Activated CD4-positive, alpha-beta T cell treated with anti-CD3 and anti-CD28 coated beads for 36 hours (primary cell): ENCODE measurements around the gene ZNF195. TPM values are rescaled to one million over a fixed set of nuclear protein-coding genes. Genes with fewer than 3 reads are reported as not detected.
"Not testable (repeated sequence)": the region's sequence is repeated elsewhere in the genome, so short reads cannot be mapped to it uniquely, and the experiment has no call there.

Experiments
- ATAC-seq: fragments of 200-7000 bp; cut with Tn5 transposase; one replicate; pipeline ENCODE4 v1.10.0; 2021; ENCODE audit warnings: mild to moderate bottlenecking, moderate library complexity
- CTCF ChIA-PET: fragments of 350-600 bp; sonication (Branson Sonifier 250); formaldehyde crosslinking; loops from one replicate; lab custom pipeline; 2021; ENCODE audit warnings: antibody characterized with exemption; lab: Charles Lee
- POLR2A ChIA-PET: fragments of 350-600 bp; sonication (Branson Sonifier 250); formaldehyde crosslinking; loops from one replicate; lab custom pipeline; 2021; ENCODE audit warnings: antibody characterized with exemption, inconsistent platforms; lab: Charles Lee
- DNase-seq: peaks from one replicate; pipeline ENCODE4 v3.0.0-alpha.2; 2020
- H3K27ac Mint-ChIP-seq: one replicate; pipeline ENCODE4 v1.8.0; 2021; ENCODE audit warnings: mixed read lengths
- H3K27me3 Mint-ChIP-seq: one replicate; pipeline ENCODE4 v1.8.0; 2021; ENCODE audit warnings: mixed read lengths
- H3K36me3 Mint-ChIP-seq: one replicate; pipeline ENCODE4 v1.8.0; 2021; ENCODE audit warnings: low read depth, mixed read lengths
- H3K4me1 Mint-ChIP-seq: one replicate; pipeline ENCODE4 v1.8.0; 2021; ENCODE audit warnings: mixed read lengths
- H3K4me3 Mint-ChIP-seq: one replicate; pipeline ENCODE4 v1.8.0; 2021; ENCODE audit warnings: mild to moderate bottlenecking, moderate library complexity, mixed read lengths
- H3K9me3 Mint-ChIP-seq: one replicate; pipeline ENCODE4 v1.8.0; 2021; ENCODE audit warnings: low read depth, mixed read lengths
- intact Hi-C, 2 experiments: fragments of 100-400 bp; cut with DNase I in 1 of 2; cut with micrococcal nuclease in 1 of 2; formaldehyde crosslinking; loops; one replicate each; pipeline versions ENCODE4 v1.14.2 to v1.15.1; 2022 to 2024; cut with DNase I, micrococcal nuclease
- total RNA-seq, 2 experiments: library from RNA; stranded (reverse); gene quantifications; one replicate each; pipeline ENCODE4 v1.2.3, GENCODE V29; 2021

Gene ZNF195
- total RNA-seq, 2 experiments from 2014 or later: 32.6 to 36.2 TPM

- H3K27ac Mint-ChIP-seq, H3K27me3 Mint-ChIP-seq, H3K4me3 Mint-ChIP-seq, H3K4me1 Mint-ChIP-seq, DNase-seq, ATAC-seq, CTCF ChIA-PET, H3K9me3 Mint-ChIP-seq, H3K36me3 Mint-ChIP-seq, intact Hi-C loops, POLR2A ChIA-PET: not testable (repeated sequence)
Measured at GRCh38 chr11:3402181-3402860, 23.4 kb upstream of the ZNF195 start.

DNA sequence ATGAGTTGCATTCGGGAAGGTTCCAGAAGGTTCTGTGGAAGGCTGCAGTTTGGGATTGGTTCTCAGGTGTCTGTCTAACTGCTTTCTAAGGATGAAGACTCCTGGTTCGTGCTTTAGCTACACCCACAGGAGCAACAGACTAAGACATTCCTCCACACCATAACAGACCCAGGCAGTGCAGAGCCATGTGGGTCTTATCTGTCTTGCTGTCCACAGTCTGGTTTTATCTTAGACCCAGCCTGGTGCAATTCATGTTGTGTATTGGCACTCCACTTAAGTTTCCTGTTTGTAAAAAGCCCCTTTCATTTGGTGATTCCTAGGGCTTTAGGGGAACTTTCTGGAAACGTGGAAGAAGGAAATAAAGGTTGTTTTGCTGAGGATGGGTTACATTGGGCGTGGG, 22.1 kb upstream of the ZNF195 start:
- H3K27ac Mint-ChIP-seq, ATAC-seq, H3K4me1 Mint-ChIP-seq, POLR2A ChIA-PET, CTCF ChIA-PET, DNase-seq, H3K36me3 Mint-ChIP-seq, H3K27me3 Mint-ChIP-seq, H3K4me3 Mint-ChIP-seq, H3K9me3 Mint-ChIP-seq, intact Hi-C loops: not testable (repeated sequence)

DNA sequence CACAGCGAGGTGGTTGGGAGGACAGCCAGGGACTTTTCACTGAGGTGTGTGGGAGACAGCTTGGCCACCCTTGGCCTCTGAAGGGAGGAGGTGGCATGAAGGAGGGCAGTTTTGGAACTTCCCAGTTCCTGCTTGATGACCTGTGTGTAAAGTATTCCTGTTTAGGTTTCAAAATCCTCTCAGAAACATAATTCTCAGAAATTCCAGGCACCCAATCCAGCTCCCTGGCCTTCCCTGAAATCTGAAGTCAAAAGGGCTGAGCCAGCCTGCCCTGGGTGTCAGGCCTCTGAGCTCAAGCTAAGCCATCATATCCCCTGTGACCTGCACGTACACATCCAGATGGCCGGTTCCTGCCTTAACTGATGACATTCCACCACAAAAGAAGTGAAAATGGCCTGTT, 19.6 kb upstream of the ZNF195 start:
- DNase-seq, ATAC-seq, H3K9me3 Mint-ChIP-seq, H3K27me3 Mint-ChIP-seq, H3K36me3 Mint-ChIP-seq, H3K4me3 Mint-ChIP-seq, CTCF ChIA-PET, H3K4me1 Mint-ChIP-seq, POLR2A ChIA-PET, intact Hi-C loops, H3K27ac Mint-ChIP-seq: not testable (repeated sequence)

DNA sequence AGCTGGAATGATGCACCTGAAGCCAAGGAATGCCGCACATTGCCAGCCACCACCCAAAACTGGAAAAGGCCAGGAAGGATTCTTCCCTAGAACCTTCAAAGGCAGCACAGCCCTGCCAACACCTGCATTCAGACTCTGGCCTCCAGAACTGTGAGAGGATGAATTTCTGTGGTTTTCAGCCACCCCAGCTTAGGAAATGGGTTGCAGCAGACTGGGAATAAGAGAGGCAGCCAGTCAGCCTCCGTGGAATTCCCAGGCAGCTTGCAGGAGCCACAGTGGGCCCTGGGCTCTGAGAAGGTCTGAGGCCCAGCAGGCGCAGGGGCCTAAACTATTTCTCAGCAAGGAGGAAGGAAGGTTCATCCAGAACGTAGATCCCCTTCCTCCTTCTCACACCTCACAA, 19.2 kb upstream of the ZNF195 start:
- H3K4me3 Mint-ChIP-seq, H3K4me1 Mint-ChIP-seq, intact Hi-C loops, H3K9me3 Mint-ChIP-seq, POLR2A ChIA-PET, ATAC-seq, H3K27me3 Mint-ChIP-seq, H3K27ac Mint-ChIP-seq, DNase-seq, H3K36me3 Mint-ChIP-seq: not testable (repeated sequence)
- CTCF ChIA-PET: interaction anchor here (0.6 kb wide), 1 partner anchor 11 kb away, joined by 3 read pairs; no protein-coding TSS in a partner anchor

DNA sequence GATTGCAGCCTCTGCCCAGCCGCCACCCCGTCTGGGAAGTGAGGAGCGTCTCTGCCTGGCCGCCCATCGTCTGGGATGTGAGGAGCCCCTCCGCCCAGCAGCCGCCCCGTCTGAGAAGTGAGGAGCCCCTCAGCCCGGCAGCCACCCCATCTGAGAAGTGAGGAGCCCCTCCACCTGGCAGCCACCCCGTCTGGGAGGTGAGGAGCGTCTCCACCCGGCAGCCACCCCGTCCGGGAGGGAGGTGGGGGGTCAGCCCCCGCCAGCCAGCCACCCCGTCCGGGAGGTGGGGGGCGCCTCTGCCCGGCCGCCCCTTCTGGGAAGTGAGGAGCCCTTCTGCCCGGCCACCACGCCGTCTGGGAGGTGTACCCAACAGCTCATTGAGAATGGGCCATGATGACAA, 18.3 kb upstream of the ZNF195 start:
- ATAC-seq, intact Hi-C loops, H3K9me3 Mint-ChIP-seq, H3K27ac Mint-ChIP-seq, H3K36me3 Mint-ChIP-seq, POLR2A ChIA-PET, H3K4me1 Mint-ChIP-seq, DNase-seq, H3K4me3 Mint-ChIP-seq, H3K27me3 Mint-ChIP-seq: not testable (repeated sequence)
- CTCF ChIA-PET: interaction anchor here (0.6 kb wide), 1 partner anchor 12 kb away, joined by 3 read pairs; no protein-coding TSS in a partner anchor

- H3K4me1 Mint-ChIP-seq, POLR2A ChIA-PET, H3K9me3 Mint-ChIP-seq, H3K27ac Mint-ChIP-seq, H3K4me3 Mint-ChIP-seq, CTCF ChIA-PET, DNase-seq, ATAC-seq, H3K36me3 Mint-ChIP-seq, intact Hi-C loops, H3K27me3 Mint-ChIP-seq: not testable (repeated sequence)
Measured at GRCh38 chr11:3395468-3395867, 16.5 kb upstream of the ZNF195 start.

DNA sequence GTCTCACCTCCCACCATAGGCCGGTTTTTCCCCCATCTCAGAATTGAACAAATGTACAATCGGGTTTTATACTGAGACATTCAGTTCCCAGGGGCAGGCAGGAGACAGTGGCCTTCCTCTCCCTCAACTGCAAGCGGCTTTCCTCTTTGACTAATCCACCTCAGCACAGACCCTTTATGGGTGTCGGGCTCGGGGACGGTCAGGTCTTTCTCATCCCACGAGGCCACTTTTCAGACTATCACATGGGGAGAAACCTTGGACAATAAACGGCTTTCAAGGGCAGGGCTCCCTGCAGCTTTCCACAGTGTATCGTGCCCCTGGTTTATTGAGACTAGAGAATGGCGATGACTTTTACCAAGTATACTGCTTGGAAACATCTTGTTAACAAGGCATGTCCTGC, 16.0 kb upstream of the ZNF195 start:
- H3K4me1 Mint-ChIP-seq, H3K9me3 Mint-ChIP-seq, DNase-seq, ATAC-seq, intact Hi-C loops, H3K27me3 Mint-ChIP-seq, H3K36me3 Mint-ChIP-seq, H3K27ac Mint-ChIP-seq, CTCF ChIA-PET, H3K4me3 Mint-ChIP-seq, POLR2A ChIA-PET: not testable (repeated sequence)

GRCh38 chr11:3393450-3393849, 14.5 kb upstream of the ZNF195 start:
- CTCF ChIA-PET, ATAC-seq, intact Hi-C loops, H3K4me3 Mint-ChIP-seq, POLR2A ChIA-PET, H3K36me3 Mint-ChIP-seq, H3K27me3 Mint-ChIP-seq, DNase-seq, H3K4me1 Mint-ChIP-seq, H3K27ac Mint-ChIP-seq, H3K9me3 Mint-ChIP-seq: not testable (repeated sequence)

DNA sequence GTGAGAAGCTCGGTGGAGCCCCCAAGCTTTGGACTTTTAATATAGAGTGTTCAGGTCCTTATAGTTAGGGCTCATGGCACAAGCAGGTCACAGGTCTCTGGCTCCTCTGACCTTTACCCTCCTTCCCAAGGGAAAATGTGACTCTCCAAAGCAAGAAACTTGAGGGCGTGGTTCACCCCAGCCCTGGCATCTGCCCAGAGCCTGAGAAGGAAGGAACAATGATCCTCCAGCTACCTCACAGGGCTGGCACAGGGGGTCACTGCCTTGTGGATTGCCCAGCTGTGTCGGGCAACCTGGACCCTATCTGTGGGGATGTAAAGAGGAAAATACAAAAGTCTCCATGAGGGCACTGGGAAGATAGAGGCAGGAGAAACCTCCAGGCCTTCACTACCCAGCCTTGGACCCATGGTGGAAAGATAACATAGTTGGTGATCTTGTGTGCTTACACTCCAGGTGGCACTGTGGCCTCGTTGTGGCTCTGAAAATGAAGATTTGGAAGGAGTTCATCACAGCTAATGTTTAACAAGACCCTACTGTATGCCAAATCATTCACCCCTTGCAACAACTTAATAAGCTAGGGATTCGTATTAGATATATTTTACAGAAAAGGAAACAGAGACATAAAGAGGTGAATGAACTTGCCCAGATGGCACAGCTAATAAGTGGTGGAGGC, 3.8 kb upstream of the ZNF195 start:
- H3K27me3 Mint-ChIP-seq: peaks cover 2% of the 10 kb centered on the region
- ChIA-PET POLR2A (no interaction called here), CTCF (interaction anchor here (1.2 kb wide), 1 partner anchor 42 kb away, joined by 6 read pairs; no protein-coding TSS in a partner anchor)
- H3K36me3 Mint-ChIP-seq: peaks cover 7% of the 10 kb centered on the region
- H3K4me3 Mint-ChIP-seq: no peak overlapping the region
- no peak overlapping the region for H3K27ac Mint-ChIP-seq
- ATAC-seq: no peak
- no peaks in the 10 kb centered on the region for H3K9me3 Mint-ChIP-seq
- no peak for DNase-seq
- H3K4me1 Mint-ChIP-seq: peaks cover 13% of the 10 kb centered on the region
- intact Hi-C loops: no loop called here

DNA sequence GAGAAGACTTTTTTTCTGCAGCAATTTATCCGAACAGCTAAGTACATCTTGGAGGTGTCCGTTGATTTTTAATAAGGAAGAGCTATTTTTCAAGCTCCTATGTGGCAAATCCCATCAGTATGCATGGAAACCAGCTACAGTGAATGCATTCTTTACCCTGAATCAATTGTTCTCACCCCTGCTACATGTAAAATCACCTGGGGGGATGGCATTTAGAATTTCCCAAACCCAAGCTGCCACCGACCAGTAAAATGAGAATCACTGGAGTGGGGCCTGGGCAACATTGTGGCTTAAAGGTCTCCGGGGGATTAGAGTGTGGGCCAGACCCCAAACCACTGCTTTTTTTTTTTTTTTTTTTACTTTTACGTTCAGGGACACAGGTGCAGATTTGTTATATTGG, 2.8 kb upstream of the ZNF195 start:
- Mint-ChIP-seq H3K4me1 (peaks cover 23% of the 10 kb centered on the region), H3K27me3 (peaks cover 2% of the 10 kb centered on the region), H3K4me3 (no peak overlapping the region), H3K36me3 (peaks cover 16% of the 10 kb centered on the region), H3K9me3 (no peaks in the 10 kb centered on the region), H3K27ac (no peak overlapping the region)
- ChIA-PET CTCF (interaction anchor here (0.9 to 3.7 kb wide), 2 partner anchors 27 to 173 kb away, joined by 4 to 19 read pairs; no protein-coding TSS in a partner anchor), POLR2A (no interaction called here)
- intact Hi-C loops: no loop called here
- DNase-seq (no peak), ATAC-seq (no peak)

- POLR2A ChIA-PET: no interaction called here
- intact Hi-C loops: no loop called here
Measured at GRCh38 chr11:3380706-3381545, 2.0 kb upstream of the ZNF195 start.

More at GRCh38 chr11:3380706-3381545, 2.0 kb upstream of the ZNF195 start:
- no peak for DNase-seq
- ATAC-seq: no peak
- peak overlapping the region; percentile 11 for H3K27ac Mint-ChIP-seq
- CTCF ChIA-PET: interaction anchor here (0.9 to 3.7 kb wide), 3 partner anchors 28 to 172 kb away, joined by 4 to 19 read pairs (median 4); no protein-coding TSS in a partner anchor
- H3K4me1 Mint-ChIP-seq: peaks cover 32% of the 10 kb centered on the region
- no peak overlapping the region for H3K4me3 Mint-ChIP-seq
- H3K27me3 Mint-ChIP-seq: no peaks in the 10 kb centered on the region
- no peaks in the 10 kb centered on the region for H3K9me3 Mint-ChIP-seq
- peaks cover 25% of the 10 kb centered on the region for H3K36me3 Mint-ChIP-seq
